Measurements from ENCODE around the gene RPS13.
A peak's percentile ranks its signal among the peaks of the same experiment; 100 is the strongest.
"Not testable (repeated sequence)": the region's sequence is repeated elsewhere in the genome, so short reads cannot be mapped to it uniquely, and the experiment has no call there.

The RPS13 gene

GRCh38 chr11:17063171-17064002 is 14.1 kb downstream of the RPS13 start:
- Histone ChIP-seq H3K79me1 (ENCODE audit: low read length) (no peaks in the 10 kb centered on the region), H3K27ac (ENCODE audit: low read depth, low read length) (no peak overlapping the region), H4K8ac (ENCODE audit: low read depth, low read length) (no peak overlapping the region), H2BK15ac (replicated peaks; ENCODE audit: low read depth) (no peak overlapping the region), H2AK5ac (ENCODE audit: low read length) (no peak overlapping the region), H3K4me2 (ENCODE audit: low read length) (no peak overlapping the region), H3K36me3 (ENCODE audit: control insufficient read depth, insufficient read depth, low read length) (no peaks in the 10 kb centered on the region), H2BK120ac (ENCODE audit: low read depth, low read length) (no peak overlapping the region), H3K9ac (ENCODE audit: low read length) (no peak overlapping the region), H3K4me1 (ENCODE audit: control insufficient read depth, low read depth, low read length) (no peaks in the 10 kb centered on the region), H3K23ac (ENCODE audit: low read length) (no peak overlapping the region), H3K79me2 (ENCODE audit: control insufficient read depth, insufficient read depth, low read length) (no peaks in the 10 kb centered on the region), H3K56ac (ENCODE audit: low read length) (no peak overlapping the region), H2BK5ac (ENCODE audit: low read length) (no peak overlapping the region), H3K4ac (ENCODE audit: low read depth, low read length) (no peak overlapping the region), H4K5ac (ENCODE audit: low read length) (no peak overlapping the region), H3K4me3 (ENCODE audit: low read length) (no peak overlapping the region), H3K18ac (ENCODE audit: low read length) (no peak overlapping the region), H3K27me3 (ENCODE audit: insufficient read depth, low read length, poor library complexity) (no peaks in the 10 kb centered on the region)
- DNase-seq = peak; percentile 67
- no CpG with 5 or more reads among the region's 4 CpGs for WGBS (ENCODE audit: extremely low coverage, insufficient coverage, low lambda C conversion rate)

GRCh38 chr11:17051146-17051545 is 26.3 kb downstream of the RPS13 start:
- H4K5ac ChIP-seq (ENCODE audit: low read length); H3K27me3 ChIP-seq (ENCODE audit: insufficient read depth, low read length, poor library complexity); H2AK5ac ChIP-seq (ENCODE audit: low read length); H3K79me2 ChIP-seq (ENCODE audit: control insufficient read depth, insufficient read depth, low read length); H3K56ac ChIP-seq (ENCODE audit: low read length); H3K23ac ChIP-seq (ENCODE audit: low read length); H3K4me2 ChIP-seq (ENCODE audit: low read length); H3K4me3 ChIP-seq (ENCODE audit: low read length); H3K4me1 ChIP-seq (ENCODE audit: control insufficient read depth, low read depth, low read length); DNase-seq; H3K4ac ChIP-seq (ENCODE audit: low read depth, low read length); H2BK5ac ChIP-seq (ENCODE audit: low read length); H3K36me3 ChIP-seq (ENCODE audit: control insufficient read depth, insufficient read depth, low read length); H3K27ac ChIP-seq (ENCODE audit: low read depth, low read length); H3K9ac ChIP-seq (ENCODE audit: low read length); H2BK120ac ChIP-seq (ENCODE audit: low read depth, low read length); H3K18ac ChIP-seq (ENCODE audit: low read length); H2BK15ac ChIP-seq (replicated peaks; ENCODE audit: low read depth); H4K8ac ChIP-seq (ENCODE audit: low read depth, low read length); H3K79me1 ChIP-seq (ENCODE audit: low read length): not testable (repeated sequence)
- WGBS (ENCODE audit: extremely low coverage, insufficient coverage, low lambda C conversion rate) = no CpG with 5 or more reads among the region's 27 CpGs

GRCh38 chr11:17048491-17048890 is 29.0 kb downstream of the RPS13 start:
- not testable (repeated sequence) for H3K4me1 ChIP-seq (ENCODE audit: control insufficient read depth, low read depth, low read length); H4K5ac ChIP-seq (ENCODE audit: low read length)
- WGBS (ENCODE audit: extremely low coverage, insufficient coverage, low lambda C conversion rate) = no CpG with 5 or more reads among the region's 4 CpGs

GRCh38 chr11:17046690-17047089 is 30.8 kb downstream of the RPS13 start:
- Histone ChIP-seq H2BK120ac (ENCODE audit: low read depth, low read length) (no peak overlapping the region), H3K4me2 (ENCODE audit: low read length) (no peak overlapping the region), H2BK15ac (replicated peaks; ENCODE audit: low read depth) (no peak overlapping the region), H3K79me1 (ENCODE audit: low read length) (no peaks in the 10 kb centered on the region), H3K9ac (ENCODE audit: low read length) (no peak overlapping the region), H3K23ac (ENCODE audit: low read length) (no peak overlapping the region), H4K8ac (ENCODE audit: low read depth, low read length) (no peak overlapping the region), H3K4me1 (ENCODE audit: control insufficient read depth, low read depth, low read length) (no peaks in the 10 kb centered on the region), H3K79me2 (ENCODE audit: control insufficient read depth, insufficient read depth, low read length) (no peaks in the 10 kb centered on the region), H3K56ac (ENCODE audit: low read length) (no peak overlapping the region), H2BK5ac (ENCODE audit: low read length) (no peak overlapping the region), H2AK5ac (ENCODE audit: low read length) (no peak overlapping the region), H3K18ac (ENCODE audit: low read length) (no peak overlapping the region), H3K27ac (ENCODE audit: low read depth, low read length) (no peak overlapping the region), H3K4ac (ENCODE audit: low read depth, low read length) (no peak overlapping the region), H4K5ac (ENCODE audit: low read length) (no peak overlapping the region), H3K4me3 (ENCODE audit: low read length) (no peak overlapping the region), H3K27me3 (ENCODE audit: insufficient read depth, low read length, poor library complexity) (no peaks in the 10 kb centered on the region), H3K36me3 (ENCODE audit: control insufficient read depth, insufficient read depth, low read length) (no peaks in the 10 kb centered on the region)
- DNase-seq = no peak
- no CpG with 5 or more reads among the region's 5 CpGs for WGBS (ENCODE audit: extremely low coverage, insufficient coverage, low lambda C conversion rate)

More at GRCh38 chr11:17048491-17048890, 29.0 kb downstream of the RPS13 start:
- H3K79me2 ChIP-seq (ENCODE audit: control insufficient read depth, insufficient read depth, low read length); H2BK5ac ChIP-seq (ENCODE audit: low read length); H3K56ac ChIP-seq (ENCODE audit: low read length); H3K27me3 ChIP-seq (ENCODE audit: insufficient read depth, low read length, poor library complexity); H4K8ac ChIP-seq (ENCODE audit: low read depth, low read length); H3K23ac ChIP-seq (ENCODE audit: low read length); H3K18ac ChIP-seq (ENCODE audit: low read length); H3K4me2 ChIP-seq (ENCODE audit: low read length); DNase-seq; H3K9ac ChIP-seq (ENCODE audit: low read length); H2BK120ac ChIP-seq (ENCODE audit: low read depth, low read length); H2BK15ac ChIP-seq (replicated peaks; ENCODE audit: low read depth); H3K27ac ChIP-seq (ENCODE audit: low read depth, low read length); H3K4ac ChIP-seq (ENCODE audit: low read depth, low read length); H2AK5ac ChIP-seq (ENCODE audit: low read length); H3K79me1 ChIP-seq (ENCODE audit: low read length); H3K36me3 ChIP-seq (ENCODE audit: control insufficient read depth, insufficient read depth, low read length); H3K4me3 ChIP-seq (ENCODE audit: low read length): not testable (repeated sequence)

- peak; percentile 52 for DNase-seq
- no peak overlapping the region for H2BK5ac ChIP-seq (ENCODE audit: low read length)
- H3K27me3 ChIP-seq (ENCODE audit: insufficient read depth, low read length, poor library complexity) = no peaks in the 10 kb centered on the region
- H2BK15ac ChIP-seq (replicated peaks; ENCODE audit: low read depth) = no peak overlapping the region
- no peak overlapping the region for H4K5ac ChIP-seq (ENCODE audit: low read length)
- H3K56ac ChIP-seq (ENCODE audit: low read length) = no peak overlapping the region
- H4K8ac ChIP-seq (ENCODE audit: low read depth, low read length) = no peak overlapping the region
- H3K4me3 ChIP-seq (ENCODE audit: low read length) = no peak overlapping the region
- H3K18ac ChIP-seq (ENCODE audit: low read length) = no peak overlapping the region
- H3K4me2 ChIP-seq (ENCODE audit: low read length) = no peak overlapping the region
- no peaks in the 10 kb centered on the region for H3K36me3 ChIP-seq (ENCODE audit: control insufficient read depth, insufficient read depth, low read length)
- no peak overlapping the region for H3K27ac ChIP-seq (ENCODE audit: low read depth, low read length)
- H3K4me1 ChIP-seq (ENCODE audit: control insufficient read depth, low read depth, low read length) = no peaks in the 10 kb centered on the region
- no peak overlapping the region for H2BK120ac ChIP-seq (ENCODE audit: low read depth, low read length)
- H3K23ac ChIP-seq (ENCODE audit: low read length) = no peak overlapping the region
- H3K79me2 ChIP-seq (ENCODE audit: control insufficient read depth, insufficient read depth, low read length) = no peaks in the 10 kb centered on the region
- no peaks in the 10 kb centered on the region for H3K79me1 ChIP-seq (ENCODE audit: low read length)
- no CpG with 5 or more reads among the region's 6 CpGs for WGBS (ENCODE audit: extremely low coverage, insufficient coverage, low lambda C conversion rate)
- no peak overlapping the region for H2AK5ac ChIP-seq (ENCODE audit: low read length)
- no peak overlapping the region for H3K9ac ChIP-seq (ENCODE audit: low read length)
- no peak overlapping the region for H3K4ac ChIP-seq (ENCODE audit: low read depth, low read length)
These were observed 40.5 kb downstream of the RPS13 start for GRCh38 chr11:17036666-17037658.

All from mesendoderm (in vitro differentiated cells).